Smooth muscle cell (in vitro differentiated cells): ENCODE measurements around the gene CHRNA7. TPM values are rescaled to one million over a fixed set of nuclear protein-coding genes. Genes with fewer than 3 reads are reported as not detected.

Experiments
- DNase-seq: peaks from one replicate; lab custom pipeline; 2025; ENCODE audit not compliant: unreplicated experiment; lab: John Stamatoyannopoulos, UW
- H2AFZ ChIP-seq: fragments of 200-600 bp; sonication (generic); 2 replicates; pipeline ENCODE4 v1.6.0; 2016; ENCODE audit warnings: antibody characterized with exemption, low read depth, mild to moderate bottlenecking
- H3F3A ChIP-seq: fragments of 200-600 bp; sonication (generic); 2 replicates; pipeline ENCODE4 v1.6.0; 2017; ENCODE audit warnings: antibody characterized with exemption, low read depth
- H3K27ac ChIP-seq: fragments of 200-600 bp; sonication (generic); 2 replicates; pipeline ENCODE4 v1.5.1; 2016; ENCODE audit warnings: low read depth, mild to moderate bottlenecking
- H3K27me3 ChIP-seq: fragments of 200-600 bp; sonication (generic); 2 replicates; pipeline ENCODE4 v1.6.1; 2016; ENCODE audit warnings: low read depth, mild to moderate bottlenecking
- H3K36me3 ChIP-seq: fragments of 200-600 bp; sonication (generic); 2 replicates; pipeline ENCODE4 v1.5.1; 2016; ENCODE audit warnings: low read depth
- H3K4me1 ChIP-seq: fragments of 200-600 bp; sonication (generic); 2 replicates; pipeline ENCODE4 v1.5.1; 2016; ENCODE audit warnings: low read depth
- H3K4me2 ChIP-seq: fragments of 200-600 bp; sonication (generic); 2 replicates; pipeline ENCODE4 v1.6.0; 2016; ENCODE audit warnings: mild to moderate bottlenecking
- H3K4me3 ChIP-seq: fragments of 200-600 bp; sonication (generic); 2 replicates; pipeline ENCODE4 v1.5.1; 2016; ENCODE audit warnings: mild to moderate bottlenecking
- H3K79me2 ChIP-seq: fragments of 200-600 bp; sonication (generic); 2 replicates; pipeline ENCODE4 v1.6.0; 2016; ENCODE audit warnings: low read depth, mild to moderate bottlenecking
- H3K9ac ChIP-seq: fragments of 200-600 bp; sonication (generic); 2 replicates; pipeline ENCODE4 v1.6.0; 2016; ENCODE audit warnings: low read depth
- H3K9me3 ChIP-seq: fragments of 200-600 bp; sonication (generic); replicated peaks from 2 replicates; pipeline ENCODE4 v1.5.1; 2016; ENCODE audit warnings: low read depth
- H4K20me1 ChIP-seq: fragments of 200-600 bp; sonication (generic); 2 replicates; pipeline ENCODE4 v1.6.0; 2016; ENCODE audit warnings: low read depth
- CTCF ChIP-seq: fragments of 200-600 bp; sonication (generic); IDR thresholded peaks from 2 replicates; pipeline ENCODE4 v1.5.1; 2017; ENCODE audit warnings: borderline replicate concordance, mild to moderate bottlenecking, antibody characterized with exemption; ENCODE audit not compliant: insufficient read depth, poor library complexity, severe bottlenecking
- WGBS: methylation state at CpG from one replicate; pipeline ENCODE4 v1.1.7; 2016; ENCODE audit warnings: low lambda C conversion rate; 5-methylcytosine and 5-hydroxymethylcytosine counted together
- polyA plus RNA-seq: library from polyadenylated mRNA; unstranded; fragments of >200 nt; fragmentation: Nextera tagmentation; extraction: Ambion mirVana; gene quantifications from 2 replicates; pipeline ENCODE4 v1.2.1, GENCODE V29; 2016
- total RNA-seq: library from RNA; depleted of rRNA; stranded (reverse); fragments of >200 nt; gene quantifications from 2 replicates; pipeline ENCODE4 v1.2.3, GENCODE V29; 2014

CHRNA7 gene
- total and polyA plus RNA-seq, 2 experiments from 2014 or later: 1.2 to 2.5 TPM

- no peak overlapping the region for H3K9ac ChIP-seq
- H3K4me2 ChIP-seq: no peak overlapping the region
- WGBS: 76% methylated on average over 7 of the region's 7 CpGs
- no peak overlapping the region for H2AFZ ChIP-seq
- H3K27me3 ChIP-seq: no peaks in the 10 kb centered on the region
- no peaks in the 10 kb centered on the region for H3K36me3 ChIP-seq
- no peak overlapping the region for H3K4me3 ChIP-seq
- H3K4me1 ChIP-seq: no peaks in the 10 kb centered on the region
- H3K27ac ChIP-seq: no peak overlapping the region
- no peak for DNase-seq
- H3K79me2 ChIP-seq: no peaks in the 10 kb centered on the region
- H4K20me1 ChIP-seq: no peaks in the 10 kb centered on the region
- no peak for TF ChIP-seq CTCF
- H3K9me3 ChIP-seq: no peaks in the 10 kb centered on the region
- no peaks in the 10 kb centered on the region for H3F3A ChIP-seq
Observed at GRCh38 chr15:32041294-32041693, 11.0 kb downstream of the CHRNA7 start.

GRCh38 chr15:32042269-32042972, 12.1 kb downstream of the CHRNA7 start:
- 90% methylated on average over 1 of the region's 1 CpG for WGBS
- Histone ChIP-seq H3K4me2 (no peak overlapping the region), H3K4me3 (no peak overlapping the region), H3K9me3 (no peaks in the 10 kb centered on the region), H3K27me3 (no peaks in the 10 kb centered on the region), H3K27ac (no peak overlapping the region), H2AFZ (no peak overlapping the region), H3K79me2 (no peaks in the 10 kb centered on the region), H4K20me1 (no peaks in the 10 kb centered on the region), H3K4me1 (no peaks in the 10 kb centered on the region), H3K36me3 (no peaks in the 10 kb centered on the region), H3F3A (no peaks in the 10 kb centered on the region), H3K9ac (no peak overlapping the region)
- DNase-seq: no peak
- no peak for TF ChIP-seq CTCF

GRCh38 chr15:32053719-32054118, 23.4 kb downstream of the CHRNA7 start:
- 62% methylated on average over 5 of the region's 5 CpGs for WGBS
- TF ChIP-seq CTCF: no peak
- Histone ChIP-seq H3K36me3 (no peaks in the 10 kb centered on the region), H3K9ac (no peak overlapping the region), H3K27me3 (no peaks in the 10 kb centered on the region), H2AFZ (no peak overlapping the region), H4K20me1 (no peaks in the 10 kb centered on the region), H3K4me1 (no peaks in the 10 kb centered on the region), H3K4me3 (no peak overlapping the region), H3K79me2 (no peaks in the 10 kb centered on the region), H3K4me2 (no peak overlapping the region), H3F3A (no peaks in the 10 kb centered on the region), H3K9me3 (no peaks in the 10 kb centered on the region), H3K27ac (no peak overlapping the region)
- no peak for DNase-seq

GRCh38 chr15:32057876-32058425, 27.6 kb downstream of the CHRNA7 start:
- H3F3A ChIP-seq: no peaks in the 10 kb centered on the region
- no peak overlapping the region for H3K9ac ChIP-seq
- no peak for DNase-seq
- no peak overlapping the region for H2AFZ ChIP-seq
- H3K27me3 ChIP-seq: no peaks in the 10 kb centered on the region
- no peaks in the 10 kb centered on the region for H3K79me2 ChIP-seq
- WGBS: 92% methylated on average over 4 of the region's 4 CpGs
- H3K4me2 ChIP-seq: no peak overlapping the region
- no peaks in the 10 kb centered on the region for H3K9me3 ChIP-seq
- no peaks in the 10 kb centered on the region for H4K20me1 ChIP-seq
- TF ChIP-seq CTCF: no peak
- no peak overlapping the region for H3K27ac ChIP-seq
- no peaks in the 10 kb centered on the region for H3K36me3 ChIP-seq
- no peaks in the 10 kb centered on the region for H3K4me1 ChIP-seq
- no peak overlapping the region for H3K4me3 ChIP-seq
